Panc1 (cell line): Measurements from ENCODE around the gene PPIP5K1. TPM values are rescaled to one million over a fixed set of nuclear protein-coding genes. Genes with fewer than 3 reads are reported as not detected.
"Not testable (repeated sequence)": the region's sequence is repeated elsewhere in the genome, so short reads cannot be mapped to it uniquely, and the experiment has no call there.

ENCODE experiments used
- ATAC-seq: fragments of 200-7000 bp; cut with Tn5 transposase; 2 replicates; pipeline ENCODE4 v1.9.1; 2020; ENCODE audit warnings: mild to moderate bottlenecking, moderate library complexity
- BruUV-seq: library from RNA; stranded (reverse); fragments of 400-500 nt; replicated peaks from 2 replicates; lab custom pipeline; 2021; lab: Mats Ljungman, UMichigan
- CTCF ChIA-PET: fragments of 300-600 bp; sonication (Branson Sonifier 250); formaldehyde crosslinking; loops from one replicate; lab custom pipeline; 2022; ENCODE audit warnings: antibody characterized with exemption; lab: Charles Lee
- POLR2A ChIA-PET: fragments of 300-600 bp; sonication (Branson Sonifier 250); formaldehyde crosslinking; loops from one replicate; lab custom pipeline; 2022; ENCODE audit warnings: antibody characterized with exemption; lab: Charles Lee
- DNase-seq: peaks from one replicate; pipeline ENCODE4 v3.0.0-alpha.2; 2010; ENCODE audit warnings: low read depth, low spot score
- H3K27ac ChIP-seq: 2 replicates; pipeline ENCODE4 v1.5.1; 2011; ENCODE audit warnings: mild to moderate bottlenecking, low read length, inconsistent platforms
- H3K27me3 ChIP-seq: fragments of 200-500 bp; sonication (Bioruptor generic); 2 replicates; pipeline ENCODE4 v1.6.0; 2014; ENCODE audit warnings: low read length, inconsistent platforms; ENCODE audit not compliant: control insufficient read depth, insufficient read depth
- H3K36me3 ChIP-seq: fragments of 200-500 bp; sonication (Bioruptor generic); 2 replicates; pipeline ENCODE4 v1.5.1; 2014; ENCODE audit warnings: inconsistent platforms, mild to moderate bottlenecking, low read length, moderate library complexity; ENCODE audit not compliant: control insufficient read depth, insufficient read depth
- H3K4me1 ChIP-seq: 2 replicates; pipeline ENCODE4 v1.5.1; 2011; ENCODE audit warnings: inconsistent platforms, mild to moderate bottlenecking, low read length, moderate library complexity; ENCODE audit not compliant: control insufficient read depth, insufficient read depth
- H3K4me3 ChIP-seq, 2 experiments: 2 replicates each; pipeline ENCODE4 v1.5.1; 2011 to 2012; ENCODE audit warnings: low read depth in 2 of 2, low read length in 2 of 2, mild to moderate bottlenecking in 2 of 2, inconsistent platforms in 1 of 2, moderate library complexity in 1 of 2
- H3K9me3 ChIP-seq: fragments of 200-500 bp; sonication (Bioruptor generic); 2 replicates; pipeline ENCODE4 v1.5.1; 2014; ENCODE audit warnings: low read depth, mild to moderate bottlenecking, inconsistent platforms, low read length, moderate library complexity; ENCODE audit not compliant: control insufficient read depth, insufficient read depth
- CTCF ChIP-seq: fragments of 450-650 bp; IDR thresholded peaks from 2 replicates; pipeline ENCODE4 v1.5.1; 2017; ENCODE audit warnings: mild to moderate bottlenecking
- POLR2AphosphoS5 ChIP-seq: IDR thresholded peaks from 2 replicates; pipeline ENCODE4 v1.6.1; 2012; ENCODE audit warnings: mild to moderate bottlenecking, low read depth, low read length, moderate library complexity
- REST ChIP-seq, 2 experiments: IDR thresholded peaks; 2 replicates each; pipeline ENCODE4 v1.6.1; 2011 to 2012; ENCODE audit warnings: low read depth in 2 of 2, control low read depth in 1 of 2, low read length in 1 of 2, mild to moderate bottlenecking in 1 of 2, moderate library complexity in 1 of 2; ENCODE audit not compliant: insufficient read depth in 1 of 2
- SIN3A ChIP-seq: IDR thresholded peaks from 2 replicates; pipeline ENCODE4 v1.6.1; 2012; ENCODE audit warnings: low read depth, mild to moderate bottlenecking, low read length, moderate library complexity, borderline replicate concordance; ENCODE audit not compliant: insufficient read depth
- TCF7L2 ChIP-seq: IDR thresholded peaks from 2 replicates; pipeline ENCODE4 v1.6.1; 2011; ENCODE audit warnings: mild to moderate bottlenecking, low read depth, low read length, inconsistent platforms
- in situ Hi-C: cut with HindIII; loops from 2 replicates; pipeline ENCODE4 v1.10.0; 2016; ENCODE audit warnings: low sequenced_read_pairs, low pct_unique_long_range_greater_than_20kb
- intact Hi-C: fragments of 100-400 bp; cut with micrococcal nuclease; formaldehyde crosslinking; loops from one replicate; pipeline ENCODE4 v1.10.0; 2022; ENCODE audit not compliant: unreplicated experiment
- total RNA-seq: library from RNA; stranded (reverse); gene quantifications from one replicate; pipeline ENCODE4 v1.2.1, GENCODE V29; 2021; ENCODE audit not compliant: unreplicated experiment

The PPIP5K1 gene
- total RNA-seq, 1 experiment from 2014 or later: 56.6 TPM

GRCh38 chr15:43574607-43575006 lies 15.4 kb downstream of the PPIP5K1 start:
- BruUV-seq, H3K27me3 ChIP-seq, in situ Hi-C loops: not testable (repeated sequence)

GRCh38 chr15:43566615-43567014 lies 23.4 kb downstream of the PPIP5K1 start:
- intact Hi-C loops, ATAC-seq, DNase-seq, POLR2A ChIA-PET, H3K27ac ChIP-seq, CTCF ChIA-PET, H3K9me3 ChIP-seq, H3K4me3 ChIP-seq, H3K36me3 ChIP-seq, H3K4me1 ChIP-seq, in situ Hi-C loops, H3K27me3 ChIP-seq, BruUV-seq: not testable (repeated sequence)

More at GRCh38 chr15:43574607-43575006, 15.4 kb downstream of the PPIP5K1 start:
- H3K36me3 ChIP-seq, H3K4me1 ChIP-seq, H3K27ac ChIP-seq, DNase-seq, POLR2A ChIA-PET, CTCF ChIA-PET, intact Hi-C loops, H3K4me3 ChIP-seq, H3K9me3 ChIP-seq, ATAC-seq: not testable (repeated sequence)

GRCh38 chr15:43563793-43564192 lies 26.2 kb downstream of the PPIP5K1 start:
- intact Hi-C loops, H3K36me3 ChIP-seq, CTCF ChIA-PET, POLR2A ChIA-PET, in situ Hi-C loops, H3K27me3 ChIP-seq, H3K9me3 ChIP-seq, H3K27ac ChIP-seq, H3K4me1 ChIP-seq, ATAC-seq, DNase-seq, BruUV-seq, H3K4me3 ChIP-seq: not testable (repeated sequence)

- POLR2A ChIA-PET, H3K4me3 ChIP-seq, H3K9me3 ChIP-seq, H3K4me1 ChIP-seq, intact Hi-C loops, BruUV-seq, in situ Hi-C loops, CTCF ChIA-PET, H3K27me3 ChIP-seq, H3K27ac ChIP-seq, H3K36me3 ChIP-seq, ATAC-seq, DNase-seq: not testable (repeated sequence)
These were observed 27.3 kb downstream of the PPIP5K1 start for GRCh38 chr15:43562753-43563152.

- Histone ChIP-seq H3K9me3 (no peaks in the 10 kb centered on the region), H3K27me3 (no peaks in the 10 kb centered on the region), H3K27ac (no peak overlapping the region), H3K36me3 (no peaks in the 10 kb centered on the region), H3K4me1 (no peaks in the 10 kb centered on the region), H3K4me3 (no peak overlapping the region)
- ChIA-PET CTCF (no interaction called here), POLR2A (interaction anchor here (0.6 kb wide), 1 partner anchor 1628 kb away, joined by 3 read pairs; no protein-coding TSS in a partner anchor)
- in situ Hi-C loops: no loop called here
- DNase-seq: no peak
- ATAC-seq: no peak
- intact Hi-C loops: no loop called here
- no TSS peak for BruUV-seq
- TF ChIP-seq TCF7L2: no peak
- TF ChIP-seq POLR2AphosphoS5: no peak
- no peak for TF ChIP-seq REST (IDR thresholded peaks at IDR 0.05; ENCODE audit: insufficient read depth in 1 of 2, low read depth in 2 of 2, low read length in 1 of 2)
- TF ChIP-seq SIN3A: no peak
- TF ChIP-seq CTCF: no peak
These were observed 37.0 kb downstream of the PPIP5K1 start for GRCh38 chr15:43552986-43553385.
